ENCODE data around the gene MAPK8IP1.
A peak's percentile ranks its signal among the peaks of the same experiment; 100 is the strongest.

MAPK8IP1 gene

DNA sequence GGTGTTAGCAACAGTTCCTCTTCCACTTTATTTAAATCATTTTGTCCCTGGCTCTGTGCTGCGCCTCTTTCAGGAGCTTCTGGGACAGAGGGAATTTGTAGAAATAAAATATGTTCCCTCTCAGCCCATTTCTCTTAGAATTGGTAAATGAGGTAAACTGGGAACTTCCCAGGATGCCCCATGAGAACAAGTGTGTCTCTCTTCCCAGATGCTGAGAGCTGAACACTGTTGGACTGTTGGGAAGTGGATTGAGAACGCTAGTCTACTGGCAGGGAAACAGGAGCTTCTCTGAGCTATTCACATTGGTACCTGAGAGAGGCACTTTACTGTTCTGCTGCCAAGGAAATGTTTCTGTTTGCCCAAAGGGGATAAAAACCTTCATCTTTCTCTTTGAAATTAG is 34.2 kb upstream of the MAPK8IP1 start:
- Histone ChIP-seq H3K4me3 (ENCODE audit: low read depth in 1 of 2, low read length in 2 of 2) (no peak overlapping the region), H3K9me3 (ENCODE audit: control insufficient read depth in 1 of 2, low read length in 2 of 2) (no peaks in the 10 kb centered on the region), H3K36me3 (ENCODE audit: control insufficient read depth in 1 of 2, insufficient read depth in 2 of 2, low read length in 2 of 2) (peaks cover 0 to 4% of the 10 kb centered on the region in 2 donors), H3K4me1 (ENCODE audit: control insufficient read depth in 1 of 2, insufficient read depth in 2 of 2, low read length in 2 of 2) (peaks cover 56 to 76% of the 10 kb centered on the region in 2 donors), H3K27ac (ENCODE audit: low read length) (no peak overlapping the region), H3K27me3 (ENCODE audit: low read depth, low read length) (no peaks in the 10 kb centered on the region)

GRCh38 chr11:45852018-45852711 is 33.3 kb upstream of the MAPK8IP1 start:
- H3K9me3 ChIP-seq (ENCODE audit: control insufficient read depth in 1 of 2, low read length in 2 of 2) = no peaks in the 10 kb centered on the region
- H3K36me3 ChIP-seq (ENCODE audit: control insufficient read depth in 1 of 2, insufficient read depth in 2 of 2, low read length in 2 of 2) = peaks cover 4 to 6% of the 10 kb centered on the region in 2 donors
- H3K27ac ChIP-seq (ENCODE audit: low read length) = peak overlapping the region; percentile 14
- H3K4me1 ChIP-seq (ENCODE audit: control insufficient read depth in 1 of 2, insufficient read depth in 2 of 2, low read length in 2 of 2) = peaks cover 52 to 84% of the 10 kb centered on the region in 2 donors
- no peaks in the 10 kb centered on the region for H3K27me3 ChIP-seq (ENCODE audit: low read depth, low read length)
- peak overlapping the region in 1 of 2 donors; percentile 12 for H3K4me3 ChIP-seq (ENCODE audit: low read depth in 1 of 2, low read length in 2 of 2)

DNA sequence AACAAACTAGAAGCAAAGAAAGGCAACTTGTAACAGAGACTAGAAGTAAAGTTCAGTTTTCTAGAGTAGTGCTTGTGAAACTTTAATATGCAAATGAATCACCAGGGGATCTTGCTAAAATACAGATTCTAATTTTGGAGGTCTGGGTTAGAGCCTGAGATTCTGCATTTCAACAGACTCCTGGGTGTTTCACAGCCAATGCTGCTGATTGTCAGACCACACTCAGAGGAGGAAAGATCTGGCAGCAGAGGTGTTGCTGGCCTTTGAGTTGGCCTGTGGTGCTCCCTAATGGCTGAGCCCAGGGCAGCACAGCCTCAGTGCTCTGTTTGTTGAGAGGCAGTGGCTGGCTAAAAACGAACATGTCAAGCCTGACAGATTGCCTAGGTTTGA is 32.7 kb upstream of the MAPK8IP1 start:
- H3K4me3 ChIP-seq (ENCODE audit: low read depth in 1 of 2, low read length in 2 of 2) = peak overlapping the region in 1 of 2 donors; percentile 12
- H3K36me3 ChIP-seq (ENCODE audit: control insufficient read depth in 1 of 2, insufficient read depth in 2 of 2, low read length in 2 of 2) = peaks cover under 1 to 8% of the 10 kb centered on the region in 2 donors
- H3K27me3 ChIP-seq (ENCODE audit: low read depth, low read length) = no peaks in the 10 kb centered on the region
- H3K9me3 ChIP-seq (ENCODE audit: control insufficient read depth in 1 of 2, low read length in 2 of 2) = no peaks in the 10 kb centered on the region
- no peak overlapping the region for H3K27ac ChIP-seq (ENCODE audit: low read length)
- H3K4me1 ChIP-seq (ENCODE audit: control insufficient read depth in 1 of 2, insufficient read depth in 2 of 2, low read length in 2 of 2) = peaks cover 57 to 89% of the 10 kb centered on the region in 2 donors

- Histone ChIP-seq H3K36me3 (ENCODE audit: control insufficient read depth in 1 of 2, insufficient read depth in 2 of 2, low read length in 2 of 2) (peaks cover 0 to 8% of the 10 kb centered on the region in 2 donors), H3K27me3 (ENCODE audit: low read depth, low read length) (no peaks in the 10 kb centered on the region), H3K4me1 (ENCODE audit: control insufficient read depth in 1 of 2, insufficient read depth in 2 of 2, low read length in 2 of 2) (peaks cover 60 to 93% of the 10 kb centered on the region in 2 donors), H3K9me3 (ENCODE audit: control insufficient read depth in 1 of 2, low read length in 2 of 2) (no peaks in the 10 kb centered on the region), H3K4me3 (ENCODE audit: low read depth in 1 of 2, low read length in 2 of 2) (no peak overlapping the region), H3K27ac (ENCODE audit: low read length) (no peak overlapping the region)
Measured at GRCh38 chr11:45853332-45854219, 31.9 kb upstream of the MAPK8IP1 start.

GRCh38 chr11:45855308-45855707 is 30.1 kb upstream of the MAPK8IP1 start:
- H3K4me3 ChIP-seq (ENCODE audit: low read depth in 1 of 2, low read length in 2 of 2) = peak overlapping the region in 1 of 2 donors; percentile 37
- H3K27me3 ChIP-seq (ENCODE audit: low read depth, low read length) = no peaks in the 10 kb centered on the region
- H3K4me1 ChIP-seq (ENCODE audit: control insufficient read depth in 1 of 2, insufficient read depth in 2 of 2, low read length in 2 of 2) = peaks cover 56 to 96% of the 10 kb centered on the region in 2 donors
- H3K27ac ChIP-seq (ENCODE audit: low read length) = peak overlapping the region; percentile 70
- H3K9me3 ChIP-seq (ENCODE audit: control insufficient read depth in 1 of 2, low read length in 2 of 2) = no peaks in the 10 kb centered on the region
- peaks cover 4 to 9% of the 10 kb centered on the region in 2 donors for H3K36me3 ChIP-seq (ENCODE audit: control insufficient read depth in 1 of 2, insufficient read depth in 2 of 2, low read length in 2 of 2)

- Histone ChIP-seq H3K27me3 (ENCODE audit: low read depth, low read length) (no peaks in the 10 kb centered on the region), H3K27ac (ENCODE audit: low read length) (peak overlapping the region; percentile 70), H3K9me3 (ENCODE audit: control insufficient read depth in 1 of 2, low read length in 2 of 2) (no peaks in the 10 kb centered on the region), H3K4me3 (ENCODE audit: low read depth in 1 of 2, low read length in 2 of 2) (peak overlapping the region in 1 of 2 donors; percentile 37), H3K4me1 (ENCODE audit: control insufficient read depth in 1 of 2, insufficient read depth in 2 of 2, low read length in 2 of 2) (peaks cover 51 to 96% of the 10 kb centered on the region in 2 donors), H3K36me3 (ENCODE audit: control insufficient read depth in 1 of 2, insufficient read depth in 2 of 2, low read length in 2 of 2) (peaks cover 11 to 17% of the 10 kb centered on the region in 2 donors)
Measured at GRCh38 chr11:45856044-45856468, 29.4 kb upstream of the MAPK8IP1 start.

DNA sequence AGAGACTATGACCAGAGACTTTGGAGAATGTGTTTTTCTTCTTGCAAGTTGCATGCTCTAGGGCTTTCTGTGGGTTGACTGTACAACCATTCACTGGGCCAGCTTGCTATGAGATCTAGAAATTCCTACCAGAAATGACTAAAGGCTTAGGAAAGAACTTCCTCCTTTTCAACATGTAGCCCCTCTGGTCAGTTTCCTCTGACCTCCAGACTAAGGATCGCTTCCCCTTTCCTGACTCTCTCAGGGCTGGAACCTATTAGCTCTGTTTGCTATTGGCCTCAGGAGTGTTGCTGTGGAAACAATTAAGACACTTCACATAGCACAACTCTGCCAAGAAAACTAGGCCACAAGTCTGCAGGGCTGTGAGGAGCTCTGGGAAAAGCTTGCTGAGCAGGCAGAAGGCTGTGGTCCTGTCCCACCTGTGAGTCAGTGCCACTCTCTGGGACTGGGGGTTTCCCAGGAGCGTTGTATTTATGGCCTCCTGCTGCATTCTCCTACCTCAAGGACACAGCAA is 27.4 kb upstream of the MAPK8IP1 start:
- H3K4me3 ChIP-seq (ENCODE audit: low read depth in 1 of 2, low read length in 2 of 2) = peak overlapping the region in 1 of 2 donors; percentile 14
- no peaks in the 10 kb centered on the region for H3K27me3 ChIP-seq (ENCODE audit: low read depth, low read length)
- H3K9me3 ChIP-seq (ENCODE audit: control insufficient read depth in 1 of 2, low read length in 2 of 2) = no peaks in the 10 kb centered on the region
- peaks cover 31 to 34% of the 10 kb centered on the region in 2 donors for H3K36me3 ChIP-seq (ENCODE audit: control insufficient read depth in 1 of 2, insufficient read depth in 2 of 2, low read length in 2 of 2)
- peaks cover 35 to 80% of the 10 kb centered on the region in 2 donors for H3K4me1 ChIP-seq (ENCODE audit: control insufficient read depth in 1 of 2, insufficient read depth in 2 of 2, low read length in 2 of 2)
- H3K27ac ChIP-seq (ENCODE audit: low read length) = peak overlapping the region; percentile 86

- H3K4me1 ChIP-seq (ENCODE audit: control insufficient read depth in 1 of 2, insufficient read depth in 2 of 2, low read length in 2 of 2) = peaks cover 32 to 72% of the 10 kb centered on the region in 2 donors
- H3K9me3 ChIP-seq (ENCODE audit: control insufficient read depth in 1 of 2, low read length in 2 of 2) = no peaks in the 10 kb centered on the region
- H3K4me3 ChIP-seq (ENCODE audit: low read depth in 1 of 2, low read length in 2 of 2) = peak overlapping the region in 1 of 2 donors; percentile 14
- H3K27ac ChIP-seq (ENCODE audit: low read length) = peak overlapping the region; percentile 86
- H3K27me3 ChIP-seq (ENCODE audit: low read depth, low read length) = no peaks in the 10 kb centered on the region
- H3K36me3 ChIP-seq (ENCODE audit: control insufficient read depth in 1 of 2, insufficient read depth in 2 of 2, low read length in 2 of 2) = peaks cover 39 to 42% of the 10 kb centered on the region in 2 donors
Measured at GRCh38 chr11:45858751-45859398, 26.6 kb upstream of the MAPK8IP1 start.

DNA sequence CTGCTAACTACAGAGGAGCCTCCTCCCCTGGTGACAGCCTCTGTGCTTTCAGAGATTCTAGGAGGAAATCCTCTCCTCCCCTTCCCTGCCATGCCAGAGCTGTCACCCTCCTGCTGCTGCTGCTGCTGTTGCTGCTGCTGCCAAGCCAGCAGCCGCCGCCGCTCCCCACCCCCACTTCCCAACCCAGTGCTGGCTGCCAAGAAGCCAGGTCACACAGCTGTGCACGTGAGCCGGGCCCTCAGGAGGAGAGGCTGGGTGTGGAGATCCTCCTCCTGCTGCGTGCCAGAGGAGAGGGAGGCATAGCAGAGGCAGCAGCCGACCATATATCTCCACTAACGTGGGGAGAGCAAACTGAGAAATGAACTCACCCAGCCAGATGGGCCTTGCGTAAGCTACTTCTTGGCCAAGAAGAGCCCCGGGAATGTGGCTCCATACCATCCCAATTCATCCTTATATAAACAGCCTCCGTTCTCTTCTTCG is 25.8 kb upstream of the MAPK8IP1 start:
- H3K27ac ChIP-seq (ENCODE audit: low read length) = peak overlapping the region; percentile 86
- peaks cover 31 to 66% of the 10 kb centered on the region in 2 donors for H3K4me1 ChIP-seq (ENCODE audit: control insufficient read depth in 1 of 2, insufficient read depth in 2 of 2, low read length in 2 of 2)
- peak overlapping the region in 1 of 2 donors; percentile 3 for H3K4me3 ChIP-seq (ENCODE audit: low read depth in 1 of 2, low read length in 2 of 2)
- no peaks in the 10 kb centered on the region for H3K9me3 ChIP-seq (ENCODE audit: control insufficient read depth in 1 of 2, low read length in 2 of 2)
- H3K36me3 ChIP-seq (ENCODE audit: control insufficient read depth in 1 of 2, insufficient read depth in 2 of 2, low read length in 2 of 2) = peaks cover 44 to 45% of the 10 kb centered on the region in 2 donors
- no peaks in the 10 kb centered on the region for H3K27me3 ChIP-seq (ENCODE audit: low read depth, low read length)

- Histone ChIP-seq H3K36me3 (ENCODE audit: control insufficient read depth in 1 of 2, insufficient read depth in 2 of 2, low read length in 2 of 2) (peaks cover 47 to 48% of the 10 kb centered on the region in 2 donors), H3K4me3 (ENCODE audit: low read depth in 1 of 2, low read length in 2 of 2) (no peak overlapping the region), H3K27ac (ENCODE audit: low read length) (peak overlapping the region; percentile 18), H3K27me3 (ENCODE audit: low read depth, low read length) (no peaks in the 10 kb centered on the region), H3K4me1 (ENCODE audit: control insufficient read depth in 1 of 2, insufficient read depth in 2 of 2, low read length in 2 of 2) (peaks cover 27 to 60% of the 10 kb centered on the region in 2 donors), H3K9me3 (ENCODE audit: control insufficient read depth in 1 of 2, low read length in 2 of 2) (no peaks in the 10 kb centered on the region)
Measured at GRCh38 chr11:45860348-45860747, 25.1 kb upstream of the MAPK8IP1 start.

Measured in muscle layer of duodenum (tissue), 2 donors.